Measurements from ENCODE around the gene TMEM51.

Gene TMEM51

GRCh38 chr1:15153184-15153841 is at the start of gene TMEM51:
TMEM51 (plus strand) TSS chr1:15153747; CDS start chr1:15215088, 61,341 bp downstream.
- no peak within 1 kb of the TSS for H3K4me3 ChIP-seq (ENCODE audit: low read depth, low read length)
- DNase-seq (ENCODE audit: low read depth): no peak
- no peak for TF ChIP-seq CTCF (IDR thresholded peaks at IDR 0.05; ENCODE audit: low read depth, low read length, missing control alignments)

- H3K4me3 ChIP-seq (ENCODE audit: low read depth, low read length): no peak overlapping the region
- no peak for TF ChIP-seq CTCF (IDR thresholded peaks at IDR 0.05; ENCODE audit: low read depth, low read length, missing control alignments)
- DNase-seq (ENCODE audit: low read depth): no peak
These were observed 49.6 kb upstream of the TMEM51 start for GRCh38 chr1:15103906-15104305.

GRCh38 chr1:15104768-15105167 is 48.8 kb upstream of the TMEM51 start:
- no peak for TF ChIP-seq CTCF (IDR thresholded peaks at IDR 0.05; ENCODE audit: low read depth, low read length, missing control alignments)
- no peak overlapping the region for H3K4me3 ChIP-seq (ENCODE audit: low read depth, low read length)
- no peak for DNase-seq (ENCODE audit: low read depth)

GRCh38 chr1:15106608-15107007 is 46.9 kb upstream of the TMEM51 start:
- no peak for DNase-seq (ENCODE audit: low read depth)
- no peak for TF ChIP-seq CTCF (IDR thresholded peaks at IDR 0.05; ENCODE audit: low read depth, low read length, missing control alignments)
- H3K4me3 ChIP-seq (ENCODE audit: low read depth, low read length): no peak overlapping the region

GRCh38 chr1:15107058-15107687 is 46.4 kb upstream of the TMEM51 start:
- no peak for DNase-seq (ENCODE audit: low read depth)
- TF ChIP-seq CTCF (IDR thresholded peaks at IDR 0.05; ENCODE audit: low read depth, low read length, missing control alignments): no peak
- H3K4me3 ChIP-seq (ENCODE audit: low read depth, low read length): no peak overlapping the region

- no peak overlapping the region for H3K4me3 ChIP-seq (ENCODE audit: low read depth, low read length)
- TF ChIP-seq CTCF (IDR thresholded peaks at IDR 0.05; ENCODE audit: low read depth, low read length, missing control alignments): no peak
These were observed 45.6 kb upstream of the TMEM51 start for GRCh38 chr1:15107911-15108310.

More at GRCh38 chr1:15107911-15108310, 45.6 kb upstream of the TMEM51 start:
- DNase-seq (ENCODE audit: low read depth): no peak

Data from GM12864 (cell line).